ENCODE measurements around the gene BBS7.

The BBS7 gene

GRCh38 chr4:121790976-121791375, 79.3 kb downstream of the BBS7 start:
- no peak for DNase-seq (ENCODE audit: low read depth in 2 of 2)

DNA sequence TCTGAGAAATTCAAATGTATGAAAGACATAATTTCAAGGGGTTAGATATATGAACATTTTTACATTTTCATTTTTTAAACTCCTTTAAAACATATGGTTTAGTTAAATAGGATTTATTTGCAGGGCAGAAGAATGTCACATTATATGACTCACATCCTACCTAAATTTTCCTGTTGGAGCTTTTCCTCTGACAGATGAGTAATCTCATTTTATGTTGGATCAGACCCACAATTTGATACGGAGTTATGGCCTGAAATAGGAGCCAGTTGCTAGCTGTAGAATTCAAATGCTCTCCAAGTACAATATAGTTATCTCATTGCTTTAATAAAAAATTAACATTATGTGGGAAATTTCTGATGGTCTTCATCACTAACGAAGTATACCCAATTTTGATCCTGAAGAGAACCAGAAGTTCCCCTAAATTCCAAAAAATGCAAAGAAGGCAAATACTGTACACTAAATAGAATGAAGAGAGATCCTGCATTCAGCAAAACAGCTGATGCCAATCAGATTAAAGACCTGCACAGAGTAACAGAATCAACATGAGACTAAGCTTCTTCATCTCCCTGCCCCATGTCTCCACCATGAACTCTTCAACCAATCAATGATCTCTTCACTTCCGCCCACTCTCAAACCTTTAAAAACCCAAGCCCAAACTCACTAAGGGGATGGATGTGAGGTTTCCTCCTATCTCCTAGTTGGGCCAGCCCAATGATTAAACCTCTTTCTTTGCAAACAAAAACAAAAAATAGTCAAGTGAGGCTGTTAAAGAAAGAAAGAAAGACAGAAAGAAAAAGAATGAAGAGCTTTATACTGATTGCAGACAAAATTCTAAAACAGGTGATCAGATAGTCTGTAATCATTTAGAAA, 80.1 kb downstream of the BBS7 start:
- DNase-seq (ENCODE audit: low read depth in 2 of 2): no peak

- no peak for DNase-seq (ENCODE audit: low read depth in 2 of 2)
Observed at GRCh38 chr4:121789455-121789854, 80.8 kb downstream of the BBS7 start.

DNA sequence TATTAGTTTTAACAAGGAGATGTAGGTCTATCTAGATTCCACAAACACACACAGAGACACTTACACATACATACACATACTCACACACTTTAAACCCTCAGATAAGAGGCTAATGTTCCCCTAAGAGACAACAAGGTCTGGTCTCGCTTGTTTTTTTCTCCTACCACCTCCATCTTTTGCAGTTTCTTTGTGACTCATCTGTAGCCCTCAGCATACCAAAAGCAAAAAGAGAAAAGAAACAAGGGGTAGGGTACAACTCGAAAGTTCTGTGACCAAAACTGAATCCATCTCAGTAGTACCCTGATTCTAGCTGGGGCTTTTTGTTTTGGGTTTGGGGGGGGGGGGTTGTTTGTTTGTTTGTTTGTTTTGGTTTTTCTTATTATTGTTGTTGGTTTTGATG, 81.4 kb downstream of the BBS7 start:
- DNase-seq (ENCODE audit: low read depth in 2 of 2): no peak

DNA sequence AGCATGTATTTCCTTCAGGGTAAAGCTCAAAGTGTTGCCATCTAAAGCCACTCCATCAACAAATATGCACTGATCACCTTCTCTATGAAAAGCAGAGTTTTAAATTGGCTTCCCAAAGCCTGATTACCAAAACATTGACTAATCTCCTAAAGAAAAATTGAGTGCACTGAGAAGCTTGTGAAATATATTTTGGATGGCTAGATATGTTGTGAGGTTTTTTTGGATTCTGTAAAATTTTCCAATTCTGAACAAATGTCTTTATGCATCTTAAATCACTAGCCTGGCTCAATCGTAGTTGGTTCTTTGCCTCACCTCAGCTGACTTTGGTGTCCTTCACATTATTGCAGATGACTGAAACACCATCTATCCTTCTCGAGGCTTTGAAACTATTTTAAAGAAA, 84.1 kb downstream of the BBS7 start:
- no peak for DNase-seq (ENCODE audit: low read depth in 2 of 2)

DNA sequence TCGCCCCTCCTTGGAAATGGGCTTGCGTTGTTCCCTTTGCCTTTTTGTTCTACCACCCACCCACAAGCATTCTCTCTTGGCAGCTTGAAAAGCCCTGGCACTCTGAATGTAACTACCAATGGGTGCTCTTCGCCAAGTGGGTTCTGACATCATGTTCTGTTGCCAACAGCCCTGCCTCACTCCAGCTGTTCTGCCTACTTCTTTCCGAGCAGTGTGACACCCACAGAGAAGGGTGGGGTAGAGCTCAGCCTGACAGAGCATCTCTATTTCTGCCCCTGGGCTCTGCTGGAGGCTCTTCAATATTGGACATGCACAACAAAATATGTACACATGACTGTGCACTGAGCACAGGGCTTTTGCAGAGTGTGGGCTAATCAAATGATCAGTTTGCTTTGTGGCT, 84.8 kb downstream of the BBS7 start:
- DNase-seq (ENCODE audit: low read depth in 2 of 2): no peak

GRCh38 chr4:121784975-121785374, 85.3 kb downstream of the BBS7 start:
- DNase-seq (ENCODE audit: low read depth in 2 of 2): no peak

DNA sequence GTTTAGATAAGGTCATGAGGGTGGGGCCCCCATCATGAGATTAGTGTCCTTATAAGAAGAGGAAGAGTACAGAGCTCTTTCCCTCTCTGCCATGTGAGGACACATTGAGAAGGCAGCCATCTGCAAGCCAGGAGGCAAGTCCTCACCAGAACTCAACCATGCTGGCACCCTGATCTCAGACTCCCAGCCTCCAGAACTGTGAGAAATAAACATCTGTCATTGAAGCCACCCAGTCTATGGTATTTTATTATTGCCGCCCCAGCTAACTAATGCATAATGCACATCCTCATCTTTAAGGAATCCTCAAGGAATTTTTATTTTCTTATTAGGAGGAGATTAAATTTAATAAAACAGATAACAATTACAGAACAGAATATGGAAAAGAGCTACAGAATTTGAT, 85.9 kb downstream of the BBS7 start:
- no peak for DNase-seq (ENCODE audit: low read depth in 2 of 2)

DNA sequence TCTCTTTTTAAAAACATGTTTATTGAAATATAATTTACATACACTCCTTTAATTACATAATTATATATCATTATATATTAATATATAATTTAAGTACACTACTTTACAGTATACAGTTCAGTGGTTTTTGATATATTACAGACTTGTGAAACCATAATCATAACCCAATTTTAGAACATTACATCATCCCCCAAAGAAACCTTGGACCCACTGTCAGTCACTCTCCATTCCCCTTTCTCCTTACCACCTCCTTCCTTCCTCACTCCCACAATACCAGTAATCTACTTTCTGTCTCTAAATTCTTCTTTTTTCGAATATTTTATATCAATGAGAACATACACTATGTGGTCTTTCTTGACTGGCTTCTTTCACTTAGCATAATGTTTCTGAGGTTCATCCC, 87.1 kb downstream of the BBS7 start:
- DNase-seq (ENCODE audit: low read depth in 2 of 2): no peak

DNA sequence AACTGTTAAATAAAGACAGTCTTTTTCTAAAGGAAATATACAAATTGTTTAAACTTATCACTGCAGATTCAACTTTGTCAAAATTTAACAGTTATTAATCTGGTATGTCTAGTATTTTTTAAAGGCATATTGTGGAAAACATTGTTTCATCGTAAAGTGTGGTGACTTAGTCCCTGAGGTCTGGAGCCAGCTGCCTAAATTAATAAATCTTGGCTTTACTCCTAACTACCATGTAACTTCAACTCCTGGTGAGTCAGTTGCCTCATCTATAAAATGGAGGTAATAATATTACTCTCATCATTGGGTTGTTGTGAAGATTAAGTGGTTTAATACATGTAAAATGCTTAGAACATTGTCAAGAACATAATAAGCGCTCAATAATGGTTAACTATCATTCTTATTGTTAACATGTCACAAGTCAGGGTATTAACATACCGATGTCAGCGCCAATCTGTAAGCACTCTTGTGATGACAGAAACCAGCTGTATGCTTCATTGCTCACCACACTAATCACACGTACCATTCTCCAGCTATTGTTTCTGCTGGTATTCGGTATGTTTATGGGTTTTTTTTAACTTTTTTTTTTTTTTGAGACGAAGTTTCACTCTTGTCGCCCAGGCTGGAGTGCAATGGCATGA, 91.2 kb downstream of the BBS7 start:
- DNase-seq (ENCODE audit: low read depth in 2 of 2): no peak

DNA sequence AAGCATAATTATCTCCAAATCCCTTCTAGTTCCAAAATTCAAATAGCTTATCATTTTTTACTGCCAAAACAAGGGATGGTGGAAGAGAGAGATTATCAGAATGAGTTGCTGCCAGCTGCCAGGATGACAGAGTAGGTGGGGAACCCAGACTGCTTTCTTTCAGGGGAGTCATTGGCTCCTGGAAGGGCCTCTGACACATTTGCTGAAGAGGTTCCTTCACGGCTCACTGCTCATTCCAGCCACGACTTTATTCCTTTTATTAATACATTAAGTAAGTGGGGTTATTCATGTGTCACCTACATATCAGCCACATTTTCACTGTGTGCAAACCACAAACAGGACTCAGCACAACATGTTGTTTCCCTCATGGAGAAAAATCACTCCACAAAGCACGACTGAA, 92.6 kb downstream of the BBS7 start:
- DNase-seq (ENCODE audit: low read depth in 2 of 2): no peak

DNA sequence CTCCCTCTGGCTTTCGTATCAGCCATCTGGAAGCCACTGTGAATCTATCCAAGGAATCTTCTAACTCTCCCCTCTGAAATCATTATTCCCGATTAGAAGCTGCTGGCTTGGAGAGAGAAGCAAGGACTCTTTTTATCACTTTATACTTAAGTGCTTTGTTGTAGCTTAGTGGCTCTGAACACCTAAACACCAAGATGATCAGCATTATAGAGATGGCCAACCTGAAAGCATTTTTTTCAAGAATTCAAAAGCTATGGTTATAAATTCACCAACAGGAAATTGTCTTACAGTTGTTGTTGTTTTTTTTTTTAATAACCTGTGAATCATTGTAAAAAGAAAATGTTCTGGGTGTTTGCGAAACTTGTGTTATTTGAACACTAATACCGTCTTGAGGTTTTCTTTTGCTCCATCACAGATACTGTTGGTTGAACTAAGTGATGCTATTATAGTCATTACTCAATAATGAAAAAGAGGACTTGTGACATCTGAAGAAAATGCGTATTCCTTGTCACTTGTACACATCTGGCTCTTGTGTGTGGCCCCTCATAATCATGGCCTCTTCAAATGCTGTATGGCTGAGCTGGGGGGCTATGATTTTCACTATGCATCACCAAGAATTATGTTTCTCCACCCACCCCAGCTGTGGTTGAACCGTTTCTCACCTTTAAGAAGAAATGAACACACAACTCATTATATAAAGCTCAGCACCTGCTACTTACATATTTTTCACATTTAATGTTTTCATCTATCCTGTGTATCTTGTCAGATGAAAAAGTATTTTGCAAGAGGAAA, 93.5 kb downstream of the BBS7 start:
- DNase-seq (ENCODE audit: low read depth in 2 of 2): no peak

Data from stimulated activated CD8-positive, alpha-beta memory T cell treated with anti-CD3 and anti-CD28 coated beads, Interleukin-15, amount 100 ng/mL, for 48 hours (primary cell).